Gastrocnemius medialis (tissue), 4 donors: ENCODE data around the gene TXLNG.

ENCODE experiments used
- CTCF ChIP-seq, 5 experiments: fragments of 450-650 bp in 3 of 5; fragments of 200-600 bp in 2 of 5; sonication (generic) in 2 of 5; IDR thresholded peaks in 4 of 5; conservative IDR thresholded peaks in 1 of 5; 1 replicate in 4 of 5; 2 replicates in 1 of 5; pipeline ENCODE4 v1.5.1; 2016 to 2019; ENCODE audit warnings: antibody characterized with exemption in 5 of 5, mild to moderate bottlenecking in 3 of 5, moderate library complexity in 3 of 5
- POLR2A ChIP-seq, 2 donors: fragments of 450-650 bp; IDR thresholded peaks; one replicate each; pipeline ENCODE4 v1.6.1; 2017; ENCODE audit warnings: antibody characterized with exemption in 2 of 2, mild to moderate bottlenecking in 2 of 2, moderate library complexity in 2 of 2

GRCh38 chrX:16745102-16745501, 41.2 kb upstream of the TXLNG start:
- TF ChIP-seq CTCF (IDR thresholded peaks at IDR 0.05 in 4 of 5, conservative IDR thresholded peaks at IDR 0.05 in 1 of 5), result no peak
- no peak for TF ChIP-seq POLR2A (IDR thresholded peaks at IDR 0.05)
